ENCODE measurements around the gene MIPEP.

- TF ChIP-seq CTCF (IDR thresholded peaks at IDR 0.05; ENCODE audit: low read length): no peak
- no peak for TF ChIP-seq EZH2 (IDR thresholded peaks at IDR 0.05; ENCODE audit: borderline replicate concordance, low read length)
These were observed 165.7 kb downstream of the MIPEP start for GRCh38 chr13:23723471-23723870.

All from OCI-LY1 (cell line).